Keratinocyte (primary cell): Measurements from ENCODE around the gene NAA16. TPM values are rescaled to one million over a fixed set of nuclear protein-coding genes. Genes with fewer than 3 reads are reported as not detected.

Source experiments
- DNase-seq: peaks from one replicate; pipeline ENCODE4 v3.0.0-alpha.2; 2011; ENCODE audit warnings: low read depth, missing footprints, low spot score
- FAIRE-seq: peaks from 2 replicates; lab custom pipeline; 2011; peaks lifted over from hg19 to GRCh38; lab: Jason Lieb, UNC
- H2AFZ ChIP-seq: 2 replicates; pipeline ENCODE4 v1.6.0; 2012; ENCODE audit warnings: low read length, control low read depth, inconsistent platforms; ENCODE audit not compliant: control insufficient read depth
- H3K27ac ChIP-seq: 2 replicates; pipeline ENCODE4 v1.5.1; 2011; ENCODE audit warnings: low read length; ENCODE audit not compliant: control insufficient read depth, insufficient read depth
- H3K27me3 ChIP-seq: 3 replicates; pipeline ENCODE4 v1.6.0; 2011; ENCODE audit warnings: low read length; ENCODE audit not compliant: control insufficient read depth, insufficient read depth; ENCODE audit errors: extremely low read depth
- H3K36me3 ChIP-seq, 2 experiments: 2 replicates in 1 of 2; 3 replicates in 1 of 2; pipeline ENCODE4 v1.5.1; 2011; ENCODE audit warnings: low read length in 2 of 2, mild to moderate bottlenecking in 1 of 2; ENCODE audit not compliant: control insufficient read depth in 2 of 2, insufficient read depth in 2 of 2; ENCODE audit errors: extremely low read depth in 1 of 2
- H3K4me1 ChIP-seq: 3 replicates; pipeline ENCODE4 v1.5.1; 2011; ENCODE audit warnings: low read length; ENCODE audit not compliant: control insufficient read depth, insufficient read depth; ENCODE audit errors: extremely low read depth
- H3K4me2 ChIP-seq: 3 replicates; pipeline ENCODE4 v1.6.0; 2011; ENCODE audit warnings: low read depth, low read length; ENCODE audit not compliant: control insufficient read depth, insufficient read depth; ENCODE audit errors: extremely low read depth
- H3K4me3 ChIP-seq, 3 experiments: fragments of 200-600 bp in 1 of 3; sonication (generic) in 1 of 3; 2 replicates in 2 of 3; 3 replicates in 1 of 3; pipeline ENCODE4 v1.5.1; 2011 to 2016; ENCODE audit warnings: low read length in 3 of 3, mild to moderate bottlenecking in 3 of 3, control low read depth in 2 of 3, inconsistent platforms in 1 of 3, low read depth in 1 of 3, mixed read lengths in 1 of 3, mixed run types in 1 of 3, moderate library complexity in 1 of 3; ENCODE audit not compliant: control insufficient read depth in 2 of 3, insufficient read depth in 2 of 3; ENCODE audit errors: extremely low read depth in 1 of 3
- H3K79me2 ChIP-seq: 2 replicates; pipeline ENCODE4 v1.6.0; 2012; ENCODE audit warnings: low read length; ENCODE audit not compliant: control insufficient read depth, insufficient read depth
- H3K9ac ChIP-seq: 3 replicates; pipeline ENCODE4 v1.6.0; 2011; ENCODE audit warnings: low read length; ENCODE audit not compliant: control insufficient read depth, insufficient read depth; ENCODE audit errors: extremely low read depth
- H3K9me1 ChIP-seq: 3 replicates; pipeline ENCODE4 v1.6.0; 2011; ENCODE audit warnings: low read length; ENCODE audit not compliant: control insufficient read depth, insufficient read depth; ENCODE audit errors: extremely low read depth
- H3K9me3 ChIP-seq: 2 replicates; pipeline ENCODE4 v1.5.1; 2012; ENCODE audit warnings: low read depth, low read length; ENCODE audit not compliant: control insufficient read depth
- H4K20me1 ChIP-seq: 3 replicates; pipeline ENCODE4 v1.6.0; 2011; ENCODE audit warnings: low read length; ENCODE audit not compliant: control insufficient read depth, insufficient read depth; ENCODE audit errors: extremely low read depth
- CTCF ChIP-seq, 3 experiments: IDR thresholded peaks in 1 of 3; conservative IDR thresholded peaks in 1 of 3; optimal IDR thresholded peaks in 1 of 3; 2 replicates in 2 of 3; 3 replicates in 1 of 3; pipeline versions ENCODE3 to v1.5.1; 2011; ENCODE audit warnings: low read length in 3 of 3, mild to moderate bottlenecking in 3 of 3, moderate library complexity in 2 of 3, control low read depth in 1 of 3, inconsistent platforms in 1 of 3; ENCODE audit not compliant: insufficient read depth in 2 of 3; ENCODE audit errors: extremely low read depth in 1 of 3
- EZH2 ChIP-seq: IDR thresholded peaks from one replicate; pipeline ENCODE4 v1.6.1; 2012; ENCODE audit warnings: inconsistent platforms, mild to moderate bottlenecking, low read length, moderate library complexity
- dilution Hi-C: fragments of 300-500 bp; cut with MboI; formaldehyde crosslinking; loops from one replicate; pipeline ENCODE4 v1.7.0; 2020; ENCODE audit warnings: low sequenced_read_pairs; ENCODE audit not compliant: extremely low pct_ligation_motif_present
- polyA plus RNA-seq, 5 experiments: library from polyadenylated mRNA; depleted of rRNA in 3 of 5; stranded (reverse) in 3 of 5; stranded (forward) in 1 of 5; unstranded in 1 of 5; fragments of >200 nt; gene quantifications; 1 replicate in 1 of 5; 2 replicates in 3 of 5; 3 replicates in 1 of 5; pipeline versions ENCODE4 v1.2.1 to v1.2.3, GENCODE V29; 2011 to 2012; ENCODE audit warnings: missing spikeins in 2 of 5, low read depth in 1 of 5, low replicate concordance in 1 of 5

The NAA16 gene
- polyA plus RNA-seq, 1 donor (not counting 4 experiments of a cell fraction or from before 2014, with no cell fraction given): 12.0 TPM

GRCh38 chr13:41315443-41316047, 4.5 kb downstream of the NAA16 start:
- Histone ChIP-seq H3K4me3 (no peak overlapping the region), H4K20me1 (no peaks in the 10 kb centered on the region), H3K4me1 (peaks cover 20% of the 10 kb centered on the region), H3K9ac (no peak overlapping the region), H3K9me3 (no peaks in the 10 kb centered on the region), H3K27me3 (no peaks in the 10 kb centered on the region), H3K36me3 (no peaks in the 10 kb centered on the region), H2AFZ (no peak overlapping the region), H3K4me2 (no peak overlapping the region), H3K27ac (no peak overlapping the region), H3K9me1 (no peaks in the 10 kb centered on the region), H3K79me2 (peaks cover 79% of the 10 kb centered on the region)
- DNase-seq: no peak
- no peak for TF ChIP-seq EZH2
- no peak for TF ChIP-seq CTCF (optimal IDR thresholded peaks at IDR 0.05 in 1 of 3, IDR thresholded peaks at IDR 0.05 in 1 of 3, conservative IDR thresholded peaks at IDR 0.05 in 1 of 3; ENCODE audit: extremely low read depth in 1 of 3, insufficient read depth in 2 of 3, low read length in 3 of 3)
- no peak for FAIRE-seq
- dilution Hi-C loops: no loop called here

- H3K9ac ChIP-seq: no peak overlapping the region
Observed at GRCh38 chr13:41317243-41317642, 6.2 kb downstream of the NAA16 start.

More at GRCh38 chr13:41317243-41317642, 6.2 kb downstream of the NAA16 start:
- no peak overlapping the region for H3K4me3 ChIP-seq
- FAIRE-seq (no peak), DNase-seq (no peak)
- H3K4me2 ChIP-seq: no peak overlapping the region
- H2AFZ ChIP-seq: no peak overlapping the region
- H3K27me3 ChIP-seq: no peaks in the 10 kb centered on the region
- TF ChIP-seq CTCF (optimal IDR thresholded peaks at IDR 0.05 in 1 of 3, IDR thresholded peaks at IDR 0.05 in 1 of 3, conservative IDR thresholded peaks at IDR 0.05 in 1 of 3; ENCODE audit: extremely low read depth in 1 of 3, insufficient read depth in 2 of 3, low read length in 3 of 3) (no peak), EZH2 (no peak)
- H4K20me1 ChIP-seq: no peaks in the 10 kb centered on the region
- no peaks in the 10 kb centered on the region for H3K9me1 ChIP-seq
- H3K36me3 ChIP-seq: peaks cover 0 to 3% of the 10 kb centered on the region in 2 experiments
- H3K4me1 ChIP-seq: peaks cover 20% of the 10 kb centered on the region
- H3K27ac ChIP-seq: no peak overlapping the region
- no peaks in the 10 kb centered on the region for H3K9me3 ChIP-seq
- peaks cover 75% of the 10 kb centered on the region for H3K79me2 ChIP-seq
- dilution Hi-C loops: no loop called here
